B cell (primary cell): ENCODE data around the gene PIGR. TPM values are rescaled to one million over a fixed set of nuclear protein-coding genes. Genes with fewer than 3 reads are reported as not detected.

Source experiments
- ATAC-seq: fragments of 200-7000 bp; cut with Tn5 transposase; one replicate; pipeline ENCODE4 v1.10.0; 2021; ENCODE audit warnings: low read depth, mild to moderate bottlenecking, moderate number of reproducible peaks, moderate library complexity
- CTCF ChIA-PET: fragments of 350-600 bp; sonication (Branson Sonifier 250); formaldehyde crosslinking; loops from one replicate; lab custom pipeline; 2021; ENCODE audit warnings: antibody characterized with exemption, inconsistent platforms; lab: Charles Lee
- POLR2A ChIA-PET: fragments of 350-600 bp; sonication (Branson Sonifier 250); formaldehyde crosslinking; loops from one replicate; lab custom pipeline; 2021; ENCODE audit warnings: antibody characterized with exemption; lab: Charles Lee
- DNase-seq: peaks from one replicate; pipeline ENCODE4 v3.0.0; 2013
- H2AFZ ChIP-seq: 2 replicates; pipeline ENCODE4 v1.6.1; 2012; ENCODE audit warnings: mild to moderate bottlenecking, low read depth, low read length; ENCODE audit not compliant: insufficient read depth, poor library complexity, severe bottlenecking
- H3K27ac ChIP-seq, 2 donors: 1 replicate in 1 of 2; 2 replicates in 1 of 2; pipeline ENCODE4 v1.5.1; 2012 to 2013; ENCODE audit warnings: low read length in 2 of 2, mild to moderate bottlenecking in 2 of 2, moderate library complexity in 1 of 2
- H3K27me3 ChIP-seq, 4 experiments: fragments of 200-600 bp in 1 of 4; sonication (generic) in 1 of 4; replicated peaks in 1 of 4; 1 replicate in 2 of 4; 2 replicates in 2 of 4; pipeline versions ENCODE4 v1.6.1 to v1.7.0; 2013 to 2016; ENCODE audit warnings: low read length in 3 of 4, mild to moderate bottlenecking in 2 of 4, mixed read lengths in 1 of 4, moderate library complexity in 1 of 4; ENCODE audit not compliant: insufficient read depth in 4 of 4, control insufficient read depth in 3 of 4; ENCODE audit errors: control extremely low read depth in 1 of 4
- H3K36me3 ChIP-seq, 2 experiments: replicated peaks in 1 of 2; 1 replicate in 1 of 2; 2 replicates in 1 of 2; pipeline versions ENCODE4 v1.6.1 to v1.7.1; 2013; ENCODE audit warnings: low read length in 1 of 2; ENCODE audit not compliant: insufficient read depth in 2 of 2, control insufficient read depth in 1 of 2; ENCODE audit errors: control extremely low read depth in 1 of 2, extremely low read depth in 1 of 2
- H3K4me1 ChIP-seq, 2 donors: fragments of 200-600 bp in 1 of 2; sonication (generic) in 1 of 2; 1 replicate in 1 of 2; 2 replicates in 1 of 2; pipeline versions ENCODE4 v1.5.1 to v1.6.1; 2013 to 2017; ENCODE audit warnings: low read length in 2 of 2; ENCODE audit not compliant: control insufficient read depth in 2 of 2, insufficient read depth in 2 of 2
- H3K4me2 ChIP-seq: replicated peaks from 2 replicates; pipeline ENCODE3; 2012; ENCODE audit warnings: mild to moderate bottlenecking, low read depth, low read length; ENCODE audit not compliant: poor library complexity, severe bottlenecking
- H3K4me3 ChIP-seq, 5 experiments: fragments of 200-600 bp in 1 of 5; sonication (generic) in 1 of 5; 1 replicate in 3 of 5; 2 replicates in 2 of 5; pipeline versions ENCODE4 v1.5.1 to v1.7.0; 2011 to 2016; ENCODE audit warnings: low read length in 4 of 5, mild to moderate bottlenecking in 4 of 5, low read depth in 2 of 5, control low read depth in 1 of 5, moderate library complexity in 1 of 5; ENCODE audit not compliant: insufficient read depth in 1 of 5; ENCODE audit errors: control extremely low read depth in 1 of 5, extremely low read depth in 1 of 5
- H3K79me2 ChIP-seq: fragments of 200-600 bp; sonication (generic); one replicate; pipeline ENCODE4 v1.6.0; 2016; ENCODE audit warnings: low read length; ENCODE audit not compliant: control insufficient read depth, insufficient read depth
- H3K9ac ChIP-seq: fragments of 200-600 bp; sonication (generic); 2 replicates; pipeline ENCODE4 v1.6.1; 2017; ENCODE audit warnings: mild to moderate bottlenecking, low read length, moderate library complexity
- H3K9me3 ChIP-seq, 3 donors: one replicate each; pipeline versions ENCODE4 v1.6.1 to v1.7.1; 2013; ENCODE audit warnings: low read length in 2 of 3; ENCODE audit not compliant: control insufficient read depth in 2 of 3, insufficient read depth in 1 of 3; ENCODE audit errors: control extremely low read depth in 1 of 3
- H4K20me1 ChIP-seq: 2 replicates; pipeline ENCODE4 v1.6.0; 2012; ENCODE audit warnings: mild to moderate bottlenecking, low read length; ENCODE audit not compliant: insufficient read depth, control insufficient read depth, poor library complexity, severe bottlenecking
- H3K27ac Mint-ChIP-seq: one replicate; pipeline ENCODE4 v1.8.0; 2021; ENCODE audit warnings: mixed read lengths
- H3K27me3 Mint-ChIP-seq: one replicate; pipeline ENCODE4 v1.8.0; 2021; ENCODE audit warnings: mixed read lengths
- H3K4me1 Mint-ChIP-seq: one replicate; pipeline ENCODE4 v1.8.0; 2021; ENCODE audit warnings: mixed read lengths
- H3K4me3 Mint-ChIP-seq: one replicate; pipeline ENCODE4 v1.8.0; 2021; ENCODE audit warnings: mixed read lengths
- H3K9me3 Mint-ChIP-seq: one replicate; pipeline ENCODE4 v1.8.0; 2022; ENCODE audit warnings: mixed read lengths; ENCODE audit not compliant: insufficient read depth
- CTCF ChIP-seq: fragments of 200-600 bp; IDR thresholded peaks from one replicate; pipeline ENCODE4 v1.8.0; 2022; ENCODE audit warnings: antibody characterized with exemption, mild to moderate bottlenecking
- EZH2 ChIP-seq: IDR thresholded peaks from 2 replicates; pipeline ENCODE4 v1.6.1; 2012; ENCODE audit warnings: borderline replicate concordance, low read depth, mild to moderate bottlenecking, moderate library complexity, low read length; ENCODE audit not compliant: insufficient read depth, poor library complexity, severe bottlenecking
- WGBS: methylation state at CpG from one replicate; pipeline ENCODE4 v1.1.5; 2013; ENCODE audit warnings: missing lambda C conversion rate; ENCODE audit not compliant: insufficient coverage; 5-methylcytosine and 5-hydroxymethylcytosine counted together
- intact Hi-C: fragments of 100-400 bp; cut with micrococcal nuclease; formaldehyde crosslinking; loops from one replicate; pipeline ENCODE4 v1.10.0; 2022
- polyA plus RNA-seq: library from polyadenylated mRNA; depleted of rRNA; stranded (reverse); fragments of >200 nt; gene quantifications from 2 replicates; pipeline ENCODE4 v1.2.3, GENCODE V29; 2012
- total RNA-seq, 2 donors: library from RNA; stranded (reverse); fragments of 120-200 nt in 1 of 2; gene quantifications; 1 replicate in 1 of 2; 2 replicates in 1 of 2; pipeline versions ENCODE4 v1.2.3 to v1.2.4, GENCODE V29; 2013 to 2022

Gene PIGR
- total and polyA plus RNA-seq, 2 donors (not counting 1 experiment from before 2014, with no cell fraction given), result 0.31 to 1.1 TPM

- Histone ChIP-seq H3K9me3 (no peaks in the 10 kb centered on the region), H3K27ac (no peak overlapping the region), H4K20me1 (no peaks in the 10 kb centered on the region), H3K4me3 (no peak overlapping the region), H3K4me2 (no peak overlapping the region), H3K9ac (no peak overlapping the region), H2AFZ (no peak overlapping the region), H3K36me3 (no peaks in the 10 kb centered on the region), H3K4me1 (peaks cover 5 to 9% of the 10 kb centered on the region in 2 donors), H3K79me2 (no peaks in the 10 kb centered on the region), H3K27me3 (no peaks in the 10 kb centered on the region)
- ChIA-PET POLR2A (no interaction called here), CTCF (interaction anchor here (1.2 to 3.4 kb wide), 3 partner anchors 20 to 30 kb away, joined by 3 to 12 read pairs (median 3); no protein-coding TSS in a partner anchor)
- no CpG with 5 or more reads among the region's 3 CpGs for WGBS
- TF ChIP-seq CTCF (no peak), EZH2 (no peak)
- no peaks in the 10 kb centered on the region for H3K9me3 Mint-ChIP-seq
- no peaks in the 10 kb centered on the region for H3K27me3 Mint-ChIP-seq
- no peak for ATAC-seq
- intact Hi-C loops, result no loop called here
- no peak overlapping the region for H3K27ac Mint-ChIP-seq
- H3K4me1 Mint-ChIP-seq, result peaks cover 9% of the 10 kb centered on the region
- no peak overlapping the region for H3K4me3 Mint-ChIP-seq
- DNase-seq, result no peak
Observed at GRCh38 chr1:206961668-206962067, 15.4 kb upstream of the PIGR start.

DNA sequence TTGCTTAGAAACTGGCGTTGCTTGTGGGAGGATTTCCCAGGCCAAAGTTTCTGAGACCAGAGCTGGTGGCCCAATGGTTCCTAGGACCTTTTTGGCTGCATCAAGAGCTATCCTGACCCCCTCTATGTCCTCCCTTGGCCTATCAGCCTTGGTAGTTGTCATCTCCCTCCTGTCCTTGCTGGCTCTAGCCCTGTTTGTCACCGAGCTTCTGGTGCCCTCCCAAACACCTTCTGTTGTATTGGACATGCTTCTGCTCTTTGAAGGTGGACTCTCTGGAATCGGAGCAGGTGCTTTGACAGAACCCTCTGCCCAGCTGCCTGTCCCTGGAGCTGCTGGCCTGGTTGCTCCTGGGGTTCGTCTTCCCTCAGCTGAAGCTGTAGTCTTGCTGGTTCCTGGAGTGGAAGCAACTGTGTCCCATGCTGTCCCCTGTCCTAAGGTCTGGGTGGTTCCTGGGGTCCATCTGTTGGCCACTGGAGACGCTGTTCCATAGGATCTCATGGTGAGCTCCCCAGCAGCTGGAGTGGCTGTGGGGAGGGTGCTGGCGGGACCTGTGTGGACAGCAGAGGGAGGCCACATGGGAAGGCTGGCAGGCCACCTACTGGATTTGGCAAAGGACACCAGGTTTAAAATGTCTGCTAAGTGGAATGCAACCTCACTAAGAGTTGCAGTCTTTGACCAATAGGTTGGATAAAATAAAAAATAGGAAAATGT lies 14.6 kb upstream of the PIGR start:
- peaks cover 9% of the 10 kb centered on the region for H3K4me1 Mint-ChIP-seq
- H3K27me3 Mint-ChIP-seq, result no peaks in the 10 kb centered on the region
- CTCF ChIA-PET, result interaction anchor here (0.9 to 3.4 kb wide), 5 partner anchors 21 to 330 kb away, joined by 3 to 12 read pairs (median 3); no protein-coding TSS in a partner anchor
- no peak overlapping the region for H3K4me3 Mint-ChIP-seq
- no peak overlapping the region for H3K27ac Mint-ChIP-seq
- H3K27me3 ChIP-seq, result no peaks in the 10 kb centered on the region
- H3K4me1 ChIP-seq, result peaks cover 5 to 9% of the 10 kb centered on the region in 2 donors
- H3K36me3 ChIP-seq, result no peaks in the 10 kb centered on the region
- no peaks in the 10 kb centered on the region for H3K79me2 ChIP-seq
- H2AFZ ChIP-seq, result no peak overlapping the region
- 95% methylated on average over 6 of the region's 6 CpGs for WGBS
- H3K27ac ChIP-seq, result no peak overlapping the region
- H3K4me3 ChIP-seq, result no peak overlapping the region
- DNase-seq (no peak), ATAC-seq (no peak)
- no peaks in the 10 kb centered on the region for H3K9me3 Mint-ChIP-seq
- no peak overlapping the region for H3K4me2 ChIP-seq
- H3K9me3 ChIP-seq, result no peaks in the 10 kb centered on the region
- no peak for TF ChIP-seq EZH2
- TF ChIP-seq CTCF, result no peak
- intact Hi-C loops, result no loop called here
- H3K9ac ChIP-seq, result no peak overlapping the region
- POLR2A ChIA-PET, result no interaction called here
- no peaks in the 10 kb centered on the region for H4K20me1 ChIP-seq
